ENCODE results near the gene OR52E1.

- TF ChIP-seq, protein P1, sequence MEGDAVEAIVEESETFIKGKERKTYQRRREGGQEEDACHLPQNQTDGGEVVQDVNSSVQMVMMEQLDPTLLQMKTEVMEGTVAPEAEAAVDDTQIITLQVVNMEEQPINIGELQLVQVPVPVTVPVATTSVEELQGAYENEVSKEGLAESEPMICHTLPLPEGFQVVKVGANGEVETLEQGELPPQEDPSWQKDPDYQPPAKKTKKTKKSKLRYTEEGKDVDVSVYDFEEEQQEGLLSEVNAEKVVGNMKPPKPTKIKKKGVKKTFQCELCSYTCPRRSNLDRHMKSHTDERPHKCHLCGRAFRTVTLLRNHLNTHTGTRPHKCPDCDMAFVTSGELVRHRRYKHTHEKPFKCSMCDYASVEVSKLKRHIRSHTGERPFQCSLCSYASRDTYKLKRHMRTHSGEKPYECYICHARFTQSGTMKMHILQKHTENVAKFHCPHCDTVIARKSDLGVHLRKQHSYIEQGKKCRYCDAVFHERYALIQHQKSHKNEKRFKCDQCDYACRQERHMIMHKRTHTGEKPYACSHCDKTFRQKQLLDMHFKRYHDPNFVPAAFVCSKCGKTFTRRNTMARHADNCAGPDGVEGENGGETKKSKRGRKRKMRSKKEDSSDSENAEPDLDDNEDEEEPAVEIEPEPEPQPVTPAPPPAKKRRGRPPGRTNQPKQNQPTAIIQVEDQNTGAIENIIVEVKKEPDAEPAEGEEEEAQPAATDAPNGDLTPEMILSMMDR (IDR thresholded peaks at IDR 0.05) = no peak
- TF ChIP-seq POLR2A (IDR thresholded peaks at IDR 0.05) = no peak
Observed at GRCh38 chr11:5046226-5046625, 23.1 kb upstream of the OR52E1 start, which contains the start of gene OR52J3.
